ENCODE results near the gene RGS16. TPM values are rescaled to one million over a fixed set of nuclear protein-coding genes. Genes with fewer than 3 reads are reported as not detected.

RGS16 gene
- total and polyA plus RNA-seq, 8 donors: 3.5 to 11.0 (median 6.3) TPM

- Histone ChIP-seq H3K36me3 (peaks cover 0 to 7% of the 10 kb centered on the region in 2 donors), H3K27ac (peak overlapping the region; percentile 96 to 99), H3K4me3 (peak overlapping the region; percentile 65 to 67), H3K4me1 (peaks cover 0 to 49% of the 10 kb centered on the region in 2 donors), H3K27me3 (no peaks in the 10 kb centered on the region), H3K9me3 (no peaks in the 10 kb centered on the region)
- ATAC-seq (no peak), DNase-seq (no peak)
- TF ChIP-seq CTCF (IDR thresholded peaks at IDR 0.05): no peak
- intact Hi-C loops (cut with DNase I): no loop called here
These were observed 16.3 kb downstream of the RGS16 start for GRCh38 chr1:182587666-182588499.

GRCh38 chr1:182587093-182587492 is 17.1 kb downstream of the RGS16 start:
- Histone ChIP-seq H3K27ac (peak overlapping the region in 1 of 2 donors; percentile 77), H3K4me1 (peaks cover 0 to 49% of the 10 kb centered on the region in 2 donors), H3K4me3 (no peak overlapping the region), H3K27me3 (no peaks in the 10 kb centered on the region), H3K36me3 (peaks cover 0 to 13% of the 10 kb centered on the region in 2 donors), H3K9me3 (no peaks in the 10 kb centered on the region)
- no peak for ATAC-seq
- intact Hi-C loops (cut with DNase I): no loop called here
- no peak for TF ChIP-seq CTCF (IDR thresholded peaks at IDR 0.05)
- no peak for DNase-seq

- TF ChIP-seq CTCF (IDR thresholded peaks at IDR 0.05): no peak
- DNase-seq (no peak), ATAC-seq (no peak)
- no peak overlapping the region for H3K4me3 ChIP-seq
- no peaks in the 10 kb centered on the region for H3K9me3 ChIP-seq
- H3K27me3 ChIP-seq: no peaks in the 10 kb centered on the region
- peaks cover 0 to 21% of the 10 kb centered on the region in 2 donors for H3K36me3 ChIP-seq
- H3K27ac ChIP-seq: peak overlapping the region in 1 of 2 donors; percentile 77
- H3K4me1 ChIP-seq: peaks cover 0 to 49% of the 10 kb centered on the region in 2 donors
- intact Hi-C loops (cut with DNase I): no loop called here
These were observed 17.8 kb downstream of the RGS16 start for GRCh38 chr1:182586380-182586779.

- Histone ChIP-seq H3K27me3 (no peaks in the 10 kb centered on the region), H3K9me3 (no peaks in the 10 kb centered on the region), H3K4me1 (peaks cover 0 to 49% of the 10 kb centered on the region in 2 donors), H3K27ac (no peak overlapping the region), H3K36me3 (peaks cover 0 to 37% of the 10 kb centered on the region in 2 donors), H3K4me3 (peak overlapping the region in 1 of 2 donors; percentile 2)
- DNase-seq: no peak
- intact Hi-C loops (cut with DNase I): no loop called here
- no peak for ATAC-seq
- TF ChIP-seq CTCF (IDR thresholded peaks at IDR 0.05): no peak
These were observed 19.4 kb downstream of the RGS16 start for GRCh38 chr1:182584746-182585145.

GRCh38 chr1:182580736-182581135 is 23.5 kb downstream of the RGS16 start:
- Histone ChIP-seq H3K4me3 (no peak overlapping the region), H3K4me1 (peaks cover 0 to 25% of the 10 kb centered on the region in 2 donors), H3K27ac (no peak overlapping the region), H3K9me3 (no peaks in the 10 kb centered on the region), H3K36me3 (peaks cover 0 to 70% of the 10 kb centered on the region in 2 donors), H3K27me3 (no peaks in the 10 kb centered on the region)
- TF ChIP-seq CTCF (IDR thresholded peaks at IDR 0.05): no peak
- ATAC-seq: no peak
- intact Hi-C loops (cut with DNase I): no loop called here
- DNase-seq: no peak
